SK-N-MC (cell line): Measurements from ENCODE around the gene TEX47.

Source experiments
- DNase-seq: peaks from one replicate; pipeline ENCODE4 v3.0.0-alpha.2; 2011; ENCODE audit warnings: low read depth, low spot score
- H3K27ac ChIP-seq: fragments of 200-600 bp; sonication (generic); 2 replicates; pipeline ENCODE4 v1.5.1; 2016; ENCODE audit warnings: mixed run types
- H3K36me3 ChIP-seq: fragments of 200-600 bp; sonication (generic); 2 replicates; pipeline ENCODE4 v1.6.1; 2017; ENCODE audit warnings: antibody characterized with exemption, low read length, mixed read lengths; ENCODE audit not compliant: insufficient read depth
- H3K4me3 ChIP-seq: fragments of 200-600 bp; sonication (generic); 2 replicates; pipeline ENCODE4 v1.5.1; 2016
- H3K9ac ChIP-seq: fragments of 200-600 bp; sonication (generic); 2 replicates; pipeline ENCODE4 v1.8.0; 2017; ENCODE audit warnings: mixed run types, mixed read lengths; ENCODE audit not compliant: insufficient read length
- H3K9me3 ChIP-seq: fragments of 200-600 bp; sonication (generic); 2 replicates; pipeline ENCODE4 v1.6.1; 2017; ENCODE audit warnings: low read depth, mild to moderate bottlenecking, antibody characterized with exemption, low read length, moderate library complexity, mixed read lengths
- EZH2 ChIP-seq: fragments of 200-600 bp; sonication (generic); IDR thresholded peaks from one replicate; pipeline ENCODE4 v1.6.1; 2017; ENCODE audit warnings: antibody characterized with exemption
- FOXP2 ChIP-seq: optimal IDR thresholded peaks from 2 replicates; pipeline ENCODE3; 2011; ENCODE audit warnings: mild to moderate bottlenecking, moderate library complexity; ENCODE audit not compliant: insufficient read depth; ENCODE audit errors: extremely low read length, control extremely low read depth
- POLR2AphosphoS5 ChIP-seq: IDR thresholded peaks from 2 replicates; pipeline ENCODE4 v1.6.1; 2012; ENCODE audit warnings: mild to moderate bottlenecking, low read depth, low read length, borderline replicate concordance

TEX47 gene

DNA sequence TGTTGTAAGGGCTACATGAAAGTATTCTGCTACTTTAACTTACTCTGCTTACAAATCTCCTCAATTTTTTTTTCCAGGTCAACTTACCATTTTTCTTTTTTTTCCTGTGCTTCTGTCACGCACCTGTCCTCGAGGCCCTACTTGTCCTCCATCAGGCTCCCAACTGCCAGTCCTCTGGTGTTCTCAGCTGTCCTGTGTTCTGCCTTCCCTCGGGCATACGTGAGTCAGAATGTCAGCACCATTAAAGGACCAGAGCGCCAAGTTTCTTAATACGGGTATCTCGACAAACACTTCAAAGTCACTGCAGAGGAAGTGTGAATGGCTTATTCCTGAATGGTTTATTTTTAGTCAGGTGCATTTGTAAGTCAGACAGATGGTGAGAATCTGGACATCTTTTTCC, at the start of gene TEX47:
TEX47 (minus strand) TSS at position 185 of the 400 bp plus-strand sequence. CDS start 795 bp downstream, outside the sequence.
- no peak within 1 kb of the TSS for H3K4me3 ChIP-seq
- no peak within 1 kb of the TSS for H3K27ac ChIP-seq
- DNase-seq = no peak
- no peaks in the 10 kb centered on the region for H3K9me3 ChIP-seq
- H3K36me3 ChIP-seq = no peaks in the 10 kb centered on the region
- TF ChIP-seq FOXP2 (no peak), POLR2AphosphoS5 (no peak), EZH2 (no peak)
- H3K9ac ChIP-seq = no peak within 1 kb of the TSS

DNA sequence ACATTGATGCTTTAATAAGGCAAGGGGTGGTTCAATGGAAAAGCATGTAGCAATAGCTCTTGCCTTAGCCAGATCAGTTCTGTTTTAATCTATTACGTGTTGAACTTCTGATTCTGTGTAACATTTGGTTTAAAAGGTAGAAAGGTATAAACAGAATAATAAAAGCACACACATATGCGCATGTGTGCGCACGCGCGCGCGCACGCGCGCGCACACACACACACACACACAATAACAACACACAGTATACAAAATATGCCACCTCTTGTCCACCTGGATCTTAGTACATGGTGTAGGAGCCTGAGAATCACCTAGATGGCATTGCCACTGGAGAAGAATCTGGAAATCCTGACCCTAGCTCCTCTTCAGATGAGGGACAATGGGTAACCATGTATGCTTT, 49.6 kb upstream of the TEX47 start:
- no peaks in the 10 kb centered on the region for H3K9me3 ChIP-seq
- no peak for TF ChIP-seq EZH2
- TF ChIP-seq POLR2AphosphoS5 = no peak
- TF ChIP-seq FOXP2 = no peak
- H3K9ac ChIP-seq = no peak overlapping the region

DNA sequence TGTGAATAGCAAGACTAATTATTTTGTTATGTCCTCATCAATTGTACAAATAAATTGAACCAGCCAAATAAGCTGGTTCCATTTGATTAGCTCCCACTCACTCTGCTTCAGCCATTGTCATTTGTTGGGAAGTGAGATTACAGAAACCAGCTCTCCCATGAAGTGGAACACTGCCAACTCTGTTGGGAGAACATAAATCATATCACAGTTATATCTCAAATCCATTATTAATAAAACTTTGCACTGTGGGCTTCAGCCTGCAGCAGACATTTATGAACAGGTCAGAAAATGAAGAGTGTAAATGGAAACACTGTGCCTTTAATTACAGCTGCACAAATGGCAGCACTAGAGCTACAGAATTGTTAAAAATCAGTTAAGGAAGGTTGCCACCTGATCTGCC, 46.7 kb upstream of the TEX47 start:
- no peak for TF ChIP-seq POLR2AphosphoS5
- TF ChIP-seq EZH2 = no peak
- TF ChIP-seq FOXP2 = no peak
- no peaks in the 10 kb centered on the region for H3K36me3 ChIP-seq
- no peaks in the 10 kb centered on the region for H3K9me3 ChIP-seq
- H3K27ac ChIP-seq = no peak overlapping the region
- H3K4me3 ChIP-seq = no peak overlapping the region
- no peak overlapping the region for H3K9ac ChIP-seq
- no peak for DNase-seq

More for the DNA sequence above, 49.6 kb upstream of the TEX47 start:
- H3K36me3 ChIP-seq = no peaks in the 10 kb centered on the region
- DNase-seq = no peak
- H3K4me3 ChIP-seq = no peak overlapping the region
- no peak overlapping the region for H3K27ac ChIP-seq

DNA sequence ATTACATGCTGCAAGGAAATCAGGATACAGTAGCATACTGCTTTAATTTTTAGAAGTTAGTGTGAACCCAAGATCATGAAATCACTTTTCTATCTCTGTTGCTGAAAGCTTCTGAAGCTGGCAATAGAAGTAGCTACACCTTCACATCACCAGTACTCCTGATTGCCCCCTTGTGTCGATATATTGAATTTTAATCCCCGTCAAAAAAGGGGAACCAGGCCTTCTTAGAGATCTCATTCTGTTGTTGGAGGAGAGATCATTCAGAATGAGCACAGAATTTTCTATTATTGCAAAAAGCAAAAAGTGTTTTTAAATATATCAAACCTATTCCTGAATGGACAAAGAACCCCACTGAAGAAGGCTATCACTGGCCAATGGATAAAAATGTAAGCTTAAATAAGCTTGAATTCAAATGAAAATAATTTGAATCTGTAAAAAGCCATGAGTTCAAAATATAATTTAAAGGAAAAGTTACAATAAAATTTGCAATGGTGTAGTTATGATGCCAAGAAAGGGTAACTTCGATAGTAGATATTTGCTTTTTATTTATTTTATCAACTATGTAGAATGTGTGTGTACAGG, 39.7 kb upstream of the TEX47 start:
- no peaks in the 10 kb centered on the region for H3K9me3 ChIP-seq
- H3K9ac ChIP-seq = no peak overlapping the region
- no peak for DNase-seq
- H3K27ac ChIP-seq = no peak overlapping the region
- H3K4me3 ChIP-seq = no peak overlapping the region
- no peak for TF ChIP-seq POLR2AphosphoS5
- no peak for TF ChIP-seq EZH2
- no peak for TF ChIP-seq FOXP2
- H3K36me3 ChIP-seq = no peaks in the 10 kb centered on the region

DNA sequence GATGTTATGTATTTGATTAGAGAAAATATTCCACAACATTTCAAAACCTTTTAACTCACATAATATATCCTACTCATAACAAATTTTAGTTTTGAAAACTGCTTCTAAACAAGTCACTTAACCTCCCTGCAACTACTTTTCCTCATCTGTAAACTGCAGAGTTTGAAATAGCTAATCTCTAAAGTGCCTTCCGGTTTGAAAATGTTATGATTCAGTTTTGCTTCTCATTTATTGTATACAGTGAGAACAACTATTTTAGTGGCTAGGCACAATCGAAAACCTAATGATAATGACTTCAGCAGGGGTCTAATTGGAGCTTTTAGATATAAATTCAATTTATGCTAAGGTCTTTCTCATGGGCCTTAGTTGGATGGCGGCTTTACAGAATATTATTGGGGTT, 30.7 kb upstream of the TEX47 start:
- H3K27ac ChIP-seq = no peak overlapping the region
- TF ChIP-seq EZH2 (no peak), POLR2AphosphoS5 (no peak), FOXP2 (no peak)
- H3K9ac ChIP-seq = no peak overlapping the region
- no peak for DNase-seq
- H3K36me3 ChIP-seq = no peaks in the 10 kb centered on the region
- no peak overlapping the region for H3K4me3 ChIP-seq
- no peaks in the 10 kb centered on the region for H3K9me3 ChIP-seq

DNA sequence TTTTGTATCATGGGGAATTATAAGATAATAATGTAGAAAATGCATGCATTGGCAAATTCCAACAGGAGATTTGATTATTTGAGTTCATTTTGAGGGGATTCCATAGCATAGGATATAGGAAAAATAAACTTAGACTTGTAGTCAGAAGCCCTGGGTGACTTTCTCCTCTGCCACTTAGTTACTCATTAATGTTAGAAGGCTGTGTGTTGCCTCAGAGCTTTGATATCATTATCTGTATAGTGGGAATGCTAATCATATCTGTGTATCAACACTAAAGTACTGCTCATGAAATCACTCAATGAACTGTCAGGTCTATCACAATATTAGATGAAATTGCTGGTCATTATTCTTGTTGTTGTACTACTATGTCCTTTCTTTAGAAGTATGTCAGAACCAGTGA, 23.0 kb upstream of the TEX47 start:
- no peak for DNase-seq
- H3K9me3 ChIP-seq = no peaks in the 10 kb centered on the region
- TF ChIP-seq POLR2AphosphoS5 = no peak
- no peak overlapping the region for H3K9ac ChIP-seq
- no peaks in the 10 kb centered on the region for H3K36me3 ChIP-seq
- no peak overlapping the region for H3K27ac ChIP-seq
- H3K4me3 ChIP-seq = no peak overlapping the region

DNA sequence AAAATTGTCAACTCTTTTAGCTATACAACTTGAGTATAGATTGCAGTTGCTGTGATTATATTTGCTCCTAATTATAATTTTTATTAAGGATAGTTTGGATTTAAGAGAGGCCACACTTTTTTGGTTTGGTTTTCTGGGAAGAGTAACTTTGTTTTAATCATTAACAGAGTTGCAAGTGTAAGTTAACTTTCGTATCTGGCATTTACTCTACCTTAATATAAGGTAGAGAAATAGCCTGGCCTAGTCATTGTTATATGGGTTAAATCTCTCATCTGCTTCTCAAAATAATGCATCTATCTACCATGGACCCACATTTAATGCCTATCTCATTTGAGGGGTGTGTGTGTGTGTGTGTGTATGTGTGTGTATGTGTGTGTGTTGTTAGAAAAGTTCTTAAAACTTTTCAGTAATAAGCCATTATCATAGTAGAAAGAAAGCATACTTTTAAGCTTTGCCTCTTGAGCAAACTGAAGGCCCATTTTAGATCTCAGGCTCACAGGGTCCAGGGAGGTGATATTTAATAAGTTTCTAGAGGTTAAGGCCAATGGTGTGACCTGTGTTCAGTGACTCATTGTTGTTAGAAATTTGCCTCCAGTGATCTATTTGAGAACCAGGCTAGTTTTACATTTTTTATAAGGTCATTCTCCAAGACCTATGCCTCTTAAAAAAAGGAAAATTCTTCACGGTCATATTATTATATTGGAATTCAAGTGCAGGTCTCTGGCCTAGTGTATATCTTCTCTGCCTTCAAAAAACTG, 10.9 kb upstream of the TEX47 start:
- TF ChIP-seq EZH2 (no peak), POLR2AphosphoS5 (no peak), FOXP2 (no peak)
- no peak overlapping the region for H3K4me3 ChIP-seq
- H3K27ac ChIP-seq = no peak overlapping the region
- no peaks in the 10 kb centered on the region for H3K36me3 ChIP-seq
- H3K9ac ChIP-seq = no peak overlapping the region
- no peaks in the 10 kb centered on the region for H3K9me3 ChIP-seq
- DNase-seq = no peak

DNA sequence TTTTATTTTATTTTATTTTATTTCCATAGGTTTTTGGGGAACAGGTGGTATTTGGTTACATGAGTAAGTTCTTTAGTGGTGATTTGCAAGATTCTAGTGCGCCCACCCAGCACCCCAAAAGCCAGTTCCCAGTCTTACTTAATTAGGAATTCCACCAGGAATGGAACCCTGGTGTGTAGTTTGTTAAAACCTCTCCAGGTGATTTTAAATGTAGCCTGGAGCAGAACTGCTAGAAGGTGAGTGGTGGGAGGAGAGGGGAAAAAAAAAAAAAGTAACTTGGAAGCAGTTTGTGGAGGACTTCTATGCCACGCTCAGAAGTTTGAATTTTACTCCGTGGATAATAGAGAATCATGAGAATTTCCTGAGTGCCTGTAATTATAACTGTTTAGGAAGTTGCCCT, 5.5 kb upstream of the TEX47 start:
- Histone ChIP-seq H3K27ac (no peak overlapping the region), H3K4me3 (no peak overlapping the region), H3K9me3 (no peaks in the 10 kb centered on the region), H3K36me3 (no peaks in the 10 kb centered on the region), H3K9ac (no peak overlapping the region)
- DNase-seq = no peak
- no peak for TF ChIP-seq POLR2AphosphoS5
- no peak for TF ChIP-seq EZH2
- no peak for TF ChIP-seq FOXP2

DNA sequence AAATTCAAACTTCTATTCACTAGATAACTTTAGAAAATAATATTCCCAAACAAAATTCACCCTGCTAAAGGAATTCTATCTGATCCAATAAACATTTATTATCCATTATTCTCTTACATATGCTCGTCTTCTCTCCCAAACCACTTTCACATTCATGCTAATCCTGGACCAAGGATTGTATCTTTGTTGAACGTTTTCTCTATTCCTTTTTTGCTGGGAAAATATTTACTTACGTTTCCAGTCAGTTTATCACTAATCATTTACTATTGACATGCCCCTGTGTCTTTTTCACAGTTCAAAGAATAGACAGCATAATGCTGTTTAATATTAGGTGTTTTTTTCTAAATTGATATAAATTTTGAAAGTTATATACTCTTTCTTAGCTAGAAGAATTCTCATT, 3.2 kb downstream of the TEX47 start:
- Histone ChIP-seq H3K36me3 (no peaks in the 10 kb centered on the region), H3K27ac (no peak overlapping the region), H3K9me3 (no peaks in the 10 kb centered on the region), H3K4me3 (no peak overlapping the region), H3K9ac (no peak overlapping the region)
- TF ChIP-seq FOXP2 (no peak), EZH2 (no peak), POLR2AphosphoS5 (no peak)
- no peak for DNase-seq
